ENCODE data around the gene UNG.

UNG gene

GRCh38 chr12:109147954-109148353 is 50.6 kb downstream of the UNG start:
- Histone ChIP-seq H3K23ac (ENCODE audit: low read length) (no peak overlapping the region), H3K79me1 (ENCODE audit: low read length) (no peaks in the 10 kb centered on the region), H2BK5ac (ENCODE audit: low read length) (no peak overlapping the region), H4K8ac (ENCODE audit: low read depth, low read length) (no peak overlapping the region), H3K4ac (ENCODE audit: low read depth, low read length) (no peak overlapping the region), H3K36me3 (ENCODE audit: control insufficient read depth, insufficient read depth, low read length) (no peaks in the 10 kb centered on the region), H2BK120ac (ENCODE audit: low read depth, low read length) (no peak overlapping the region), H3K18ac (ENCODE audit: low read length) (no peak overlapping the region), H4K5ac (ENCODE audit: low read length) (no peak overlapping the region), H3K4me1 (ENCODE audit: control insufficient read depth, low read depth, low read length) (no peaks in the 10 kb centered on the region), H3K79me2 (ENCODE audit: control insufficient read depth, insufficient read depth, low read length) (no peaks in the 10 kb centered on the region), H3K56ac (ENCODE audit: low read length) (no peak overlapping the region), H3K27me3 (ENCODE audit: insufficient read depth, low read length, poor library complexity) (no peaks in the 10 kb centered on the region), H3K9ac (ENCODE audit: low read length) (no peak overlapping the region), H2BK15ac (replicated peaks; ENCODE audit: low read depth) (no peak overlapping the region), H3K4me2 (ENCODE audit: low read length) (no peak overlapping the region), H3K4me3 (ENCODE audit: low read length) (no peak overlapping the region), H3K27ac (ENCODE audit: low read depth, low read length) (no peak overlapping the region), H2AK5ac (ENCODE audit: low read length) (no peak overlapping the region)
- no peak for DNase-seq
- whole genome bisulfite sequencing (ENCODE audit: extremely low coverage, insufficient coverage, low lambda C conversion rate) = no CpG with 5 or more reads among the region's 2 CpGs

DNA sequence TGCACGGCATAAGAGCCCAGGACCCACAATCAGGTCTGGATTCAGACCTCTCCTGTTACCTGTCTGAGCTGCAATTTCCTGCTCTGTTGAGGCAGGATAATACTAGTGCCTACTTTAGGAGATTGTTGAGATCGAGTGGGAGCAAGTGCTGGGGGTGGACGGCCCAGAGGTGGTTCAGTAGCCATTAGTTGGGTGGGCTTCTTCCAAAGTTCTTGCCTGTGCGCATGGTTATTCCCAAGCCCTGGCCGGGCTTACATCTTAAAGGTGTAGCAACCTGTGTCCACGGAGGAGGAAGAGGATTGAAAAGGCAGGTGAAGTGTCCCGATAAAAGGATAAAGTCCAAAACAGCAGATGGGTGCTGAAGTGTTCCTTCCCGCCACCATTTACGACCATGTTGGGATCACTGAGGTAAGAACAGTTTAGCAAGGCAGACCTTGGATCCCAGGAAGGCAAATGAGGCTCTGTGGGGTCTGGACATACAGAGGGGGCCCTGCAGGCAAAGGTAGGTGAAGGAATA is 52.8 kb downstream of the UNG start:
- no peaks in the 10 kb centered on the region for H3K27me3 ChIP-seq (ENCODE audit: insufficient read depth, low read length, poor library complexity)
- no peak overlapping the region for H3K27ac ChIP-seq (ENCODE audit: low read depth, low read length)
- no peak overlapping the region for H2AK5ac ChIP-seq (ENCODE audit: low read length)
- no peak overlapping the region for H3K56ac ChIP-seq (ENCODE audit: low read length)
- no peaks in the 10 kb centered on the region for H3K4me1 ChIP-seq (ENCODE audit: control insufficient read depth, low read depth, low read length)
- H3K79me1 ChIP-seq (ENCODE audit: low read length) = no peaks in the 10 kb centered on the region
- no peak for DNase-seq
- no peak overlapping the region for H3K4me2 ChIP-seq (ENCODE audit: low read length)
- no peak overlapping the region for H2BK120ac ChIP-seq (ENCODE audit: low read depth, low read length)
- no peaks in the 10 kb centered on the region for H3K36me3 ChIP-seq (ENCODE audit: control insufficient read depth, insufficient read depth, low read length)
- no peak overlapping the region for H3K23ac ChIP-seq (ENCODE audit: low read length)
- no peak overlapping the region for H4K5ac ChIP-seq (ENCODE audit: low read length)
- H3K79me2 ChIP-seq (ENCODE audit: control insufficient read depth, insufficient read depth, low read length) = no peaks in the 10 kb centered on the region
- no peak overlapping the region for H3K18ac ChIP-seq (ENCODE audit: low read length)
- no peak overlapping the region for H3K4me3 ChIP-seq (ENCODE audit: low read length)
- H3K9ac ChIP-seq (ENCODE audit: low read length) = no peak overlapping the region
- no peak overlapping the region for H3K4ac ChIP-seq (ENCODE audit: low read depth, low read length)
- no peak overlapping the region for H4K8ac ChIP-seq (ENCODE audit: low read depth, low read length)
- H2BK15ac ChIP-seq (replicated peaks; ENCODE audit: low read depth) = no peak overlapping the region
- no CpG with 5 or more reads among the region's 9 CpGs for WGBS (ENCODE audit: extremely low coverage, insufficient coverage, low lambda C conversion rate)
- H2BK5ac ChIP-seq (ENCODE audit: low read length) = no peak overlapping the region

- Histone ChIP-seq H3K27ac (ENCODE audit: low read depth, low read length) (no peak overlapping the region), H4K8ac (ENCODE audit: low read depth, low read length) (no peak overlapping the region), H3K4ac (ENCODE audit: low read depth, low read length) (no peak overlapping the region), H3K36me3 (ENCODE audit: control insufficient read depth, insufficient read depth, low read length) (no peaks in the 10 kb centered on the region), H3K23ac (ENCODE audit: low read length) (no peak overlapping the region), H2BK15ac (replicated peaks; ENCODE audit: low read depth) (no peak overlapping the region), H3K27me3 (ENCODE audit: insufficient read depth, low read length, poor library complexity) (no peaks in the 10 kb centered on the region), H2BK120ac (ENCODE audit: low read depth, low read length) (no peak overlapping the region), H3K79me2 (ENCODE audit: control insufficient read depth, insufficient read depth, low read length) (no peaks in the 10 kb centered on the region), H2BK5ac (ENCODE audit: low read length) (no peak overlapping the region), H2AK5ac (ENCODE audit: low read length) (no peak overlapping the region), H3K56ac (ENCODE audit: low read length) (no peak overlapping the region), H3K9ac (ENCODE audit: low read length) (no peak overlapping the region), H3K79me1 (ENCODE audit: low read length) (no peaks in the 10 kb centered on the region), H4K5ac (ENCODE audit: low read length) (no peak overlapping the region), H3K4me3 (ENCODE audit: low read length) (no peak overlapping the region), H3K18ac (ENCODE audit: low read length) (no peak overlapping the region), H3K4me1 (ENCODE audit: control insufficient read depth, low read depth, low read length) (no peaks in the 10 kb centered on the region), H3K4me2 (ENCODE audit: low read length) (no peak overlapping the region)
- WGBS (ENCODE audit: extremely low coverage, insufficient coverage, low lambda C conversion rate) = 100% methylated on average over 1 of the region's 4 CpGs
- no peak for DNase-seq
These were observed 54.1 kb downstream of the UNG start for GRCh38 chr12:109151457-109151856.

DNA sequence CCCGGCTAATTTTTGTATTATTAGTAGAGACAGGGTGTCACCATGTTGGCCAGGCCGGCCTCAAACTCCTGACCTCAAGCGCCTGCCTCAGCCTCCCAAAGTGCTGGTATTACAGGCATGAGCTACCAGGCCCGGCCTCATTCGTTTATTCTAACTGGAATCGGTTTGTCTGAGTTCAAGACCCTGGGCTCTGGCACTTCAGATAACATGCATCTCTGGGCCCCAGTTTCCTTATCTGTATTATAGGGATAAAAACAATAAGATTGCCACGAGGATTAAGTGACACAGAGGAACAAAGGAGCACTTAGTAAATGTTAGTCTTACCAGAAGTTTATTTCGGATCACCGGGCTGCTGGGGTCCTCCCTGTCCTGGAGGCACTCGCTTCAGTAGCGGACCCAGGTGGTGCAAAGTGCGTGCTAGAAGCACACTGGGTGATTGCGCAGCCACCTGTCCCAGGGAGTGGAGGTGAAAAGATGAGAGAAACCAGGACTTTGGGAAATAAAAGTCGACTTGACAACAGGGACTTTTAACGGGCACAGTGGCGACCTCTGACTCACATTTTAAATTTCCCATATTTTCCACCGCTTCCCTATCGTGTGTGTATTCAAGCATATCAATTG is 56.5 kb downstream of the UNG start:
- Histone ChIP-seq H3K18ac (ENCODE audit: low read length) (no peak overlapping the region), H3K4me2 (ENCODE audit: low read length) (peak overlapping the region; percentile 17), H3K4ac (ENCODE audit: low read depth, low read length) (no peak overlapping the region), H3K79me1 (ENCODE audit: low read length) (no peaks in the 10 kb centered on the region), H3K9ac (ENCODE audit: low read length) (peak overlapping the region; percentile 7), H3K4me1 (ENCODE audit: control insufficient read depth, low read depth, low read length) (no peaks in the 10 kb centered on the region), H3K79me2 (ENCODE audit: control insufficient read depth, insufficient read depth, low read length) (no peaks in the 10 kb centered on the region), H3K4me3 (ENCODE audit: low read length) (no peak overlapping the region), H3K27me3 (ENCODE audit: insufficient read depth, low read length, poor library complexity) (no peaks in the 10 kb centered on the region), H2BK5ac (ENCODE audit: low read length) (no peak overlapping the region), H2BK120ac (ENCODE audit: low read depth, low read length) (no peak overlapping the region), H3K36me3 (ENCODE audit: control insufficient read depth, insufficient read depth, low read length) (no peaks in the 10 kb centered on the region), H4K8ac (ENCODE audit: low read depth, low read length) (no peak overlapping the region), H3K27ac (ENCODE audit: low read depth, low read length) (no peak overlapping the region), H4K5ac (ENCODE audit: low read length) (no peak overlapping the region), H3K23ac (ENCODE audit: low read length) (peak overlapping the region; percentile 80), H2AK5ac (ENCODE audit: low read length) (no peak overlapping the region), H3K56ac (ENCODE audit: low read length) (peak overlapping the region; percentile 67), H2BK15ac (replicated peaks; ENCODE audit: low read depth) (no peak overlapping the region)
- peak; percentile 37 for DNase-seq
- no CpG with 5 or more reads among the region's 18 CpGs for WGBS (ENCODE audit: extremely low coverage, insufficient coverage, low lambda C conversion rate)

DNA sequence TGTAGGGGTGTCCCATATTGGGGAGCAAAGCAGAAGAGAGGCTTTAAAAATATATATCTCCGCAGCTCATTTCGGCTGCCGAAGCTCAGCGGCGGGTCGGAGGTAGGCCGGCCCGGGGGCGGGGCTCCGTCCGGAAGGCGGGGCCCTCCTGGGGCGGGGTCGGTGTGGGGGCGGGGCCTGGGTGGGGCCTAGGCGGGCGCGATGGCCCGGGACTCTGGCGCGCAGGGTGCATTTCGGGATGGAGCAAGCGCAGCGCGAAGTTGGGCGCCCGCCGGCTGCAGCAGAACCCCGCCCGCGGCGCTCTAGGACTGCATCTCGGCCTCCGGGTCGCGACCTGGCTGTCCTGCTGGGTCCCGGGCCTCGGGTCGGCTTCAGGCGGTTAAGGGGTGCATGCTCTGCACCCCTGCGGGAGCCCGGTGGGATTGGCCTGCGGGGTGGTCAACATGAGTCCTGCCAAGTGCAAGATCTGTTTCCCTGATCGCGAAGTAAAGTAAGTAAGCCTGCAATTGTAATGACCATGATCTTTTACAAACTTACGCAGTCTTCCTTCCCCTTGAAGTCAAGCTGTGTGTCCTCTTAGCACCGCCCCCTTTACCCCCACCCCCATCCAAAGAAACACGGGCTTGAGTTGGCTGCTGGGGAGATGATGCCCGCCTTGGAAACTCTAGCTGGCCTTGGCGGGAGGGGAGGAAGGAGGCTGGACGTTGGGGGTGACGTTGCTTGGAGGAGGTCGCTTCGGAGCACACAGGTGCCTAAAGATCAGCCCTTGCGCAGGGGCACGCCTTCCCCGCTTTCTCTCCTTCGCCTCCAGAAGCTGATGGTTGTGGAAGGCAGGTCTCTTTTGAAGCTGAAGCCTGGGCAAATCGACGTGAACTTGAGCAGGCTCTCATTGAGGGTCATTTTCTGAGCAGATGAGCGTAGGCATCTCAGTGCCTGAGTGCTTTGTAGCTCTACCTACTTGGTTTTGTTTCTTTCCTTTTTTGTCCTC is 57.3 kb downstream of the UNG start:
- Histone ChIP-seq H4K8ac (ENCODE audit: low read depth, low read length) (no peak overlapping the region), H2BK120ac (ENCODE audit: low read depth, low read length) (no peak overlapping the region)

More for the DNA sequence above, 57.3 kb downstream of the UNG start:
- H3K27me3 ChIP-seq (ENCODE audit: insufficient read depth, low read length, poor library complexity) = no peaks in the 10 kb centered on the region
- no CpG with 5 or more reads among the region's 61 CpGs for WGBS (ENCODE audit: extremely low coverage, insufficient coverage, low lambda C conversion rate)
- H3K18ac ChIP-seq (ENCODE audit: low read length) = peak overlapping the region; percentile 34
- H2AK5ac ChIP-seq (ENCODE audit: low read length) = no peak overlapping the region
- no peak overlapping the region for H2BK15ac ChIP-seq (replicated peaks; ENCODE audit: low read depth)
- no peaks in the 10 kb centered on the region for H3K79me1 ChIP-seq (ENCODE audit: low read length)
- no peak overlapping the region for H2BK5ac ChIP-seq (ENCODE audit: low read length)
- peak; percentile 96 for DNase-seq
- H3K23ac ChIP-seq (ENCODE audit: low read length) = no peak overlapping the region
- peak overlapping the region; percentile 78 for H3K4me2 ChIP-seq (ENCODE audit: low read length)
- H3K4ac ChIP-seq (ENCODE audit: low read depth, low read length) = no peak overlapping the region
- no peaks in the 10 kb centered on the region for H3K4me1 ChIP-seq (ENCODE audit: control insufficient read depth, low read depth, low read length)
- H4K5ac ChIP-seq (ENCODE audit: low read length) = no peak overlapping the region
- no peaks in the 10 kb centered on the region for H3K79me2 ChIP-seq (ENCODE audit: control insufficient read depth, insufficient read depth, low read length)
- no peak overlapping the region for H3K27ac ChIP-seq (ENCODE audit: low read depth, low read length)
- peak overlapping the region; percentile 50 for H3K4me3 ChIP-seq (ENCODE audit: low read length)
- H3K56ac ChIP-seq (ENCODE audit: low read length) = peak overlapping the region; percentile 78
- H3K9ac ChIP-seq (ENCODE audit: low read length) = peak overlapping the region; percentile 67
- H3K36me3 ChIP-seq (ENCODE audit: control insufficient read depth, insufficient read depth, low read length) = no peaks in the 10 kb centered on the region
